Ovary (tissue), 9 donors: ENCODE measurements around the gene CCN6. TPM values are rescaled to one million over a fixed set of nuclear protein-coding genes. Genes with fewer than 3 reads are reported as not detected.

Source experiments
- DNase-seq, 5 donors: peaks; one replicate each; pipeline ENCODE4 v3.0.0-alpha.2; 2019 to 2020
- H3K27ac ChIP-seq, 2 donors: fragments of 200-600 bp; one replicate each; pipeline versions ENCODE4 v1.5.1 to v1.8.0; 2019 to 2022
- H3K27me3 ChIP-seq: fragments of 200-600 bp; one replicate; pipeline ENCODE4 v1.8.0; 2022
- H3K36me3 ChIP-seq: fragments of 200-600 bp; sonication (generic); one replicate; pipeline ENCODE4 v1.5.1; 2019
- H3K4me1 ChIP-seq: one replicate; pipeline ENCODE4 v1.8.1; 2013; ENCODE audit warnings: mild to moderate bottlenecking, moderate library complexity; ENCODE audit not compliant: insufficient read depth
- H3K4me3 ChIP-seq: fragments of 200-600 bp; sonication (generic); one replicate; pipeline ENCODE4 v1.5.1; 2017
- H3K9me3 ChIP-seq, 2 donors: fragments of 200-600 bp in 1 of 2; sonication (generic) in 1 of 2; one replicate each; pipeline versions ENCODE4 v1.5.1 to v1.8.1; 2013 to 2019; ENCODE audit warnings: mild to moderate bottlenecking in 1 of 2, moderate library complexity in 1 of 2
- CTCF ChIP-seq, 3 donors: fragments of 450-650 bp in 2 of 3; fragments of 200-600 bp in 1 of 3; IDR thresholded peaks; one replicate each; pipeline versions ENCODE4 v1.5.1 to v1.8.0; 2016 to 2022; ENCODE audit warnings: antibody characterized with exemption in 3 of 3, mild to moderate bottlenecking in 1 of 3
- EP300 ChIP-seq: sonication (generic); formaldehyde crosslinking; IDR thresholded peaks from one replicate; pipeline ENCODE4 v1.6.1; 2017; ENCODE audit warnings: antibody characterized with exemption
- POLR2A ChIP-seq: fragments of 450-650 bp; IDR thresholded peaks from one replicate; pipeline ENCODE4 v1.6.1; 2017; ENCODE audit warnings: antibody characterized with exemption, mild to moderate bottlenecking, moderate library complexity
- WGBS, 3 donors: extraction: QIAGEN DNeasy Blood & Tissue Kit in 1 of 3; methylation state at CpG; one replicate each; pipeline versions ENCODE4 v1.1.5 to v1.1.7; 2013 to 2017; 5-methylcytosine and 5-hydroxymethylcytosine counted together
- intact Hi-C, 4 donors: fragments of 100-400 bp; cut with DNase I; formaldehyde crosslinking; loops; one replicate each; pipeline versions ENCODE4 v1.11.0 to v1.15.1; 2022 to 2023
- polyA plus RNA-seq, 2 donors: library from polyadenylated mRNA; stranded (reverse); fragments of 200-250 nt in 1 of 2; fragments of 350-450 nt in 1 of 2; fragmentation: Illumina TruSeq in 1 of 2; extraction: RNeasy Lipid Tissue Mini Kit (QIAGEN cat#74804) in 1 of 2; gene quantifications; one replicate each; pipeline ENCODE4 v1.2.3, GENCODE V29; 2013 to 2014
- total RNA-seq, 7 donors: library from RNA; depleted of rRNA in 2 of 7; stranded (reverse); fragments of >200 nt in 2 of 7; fragmentation: NEBNext Ultra II Directional in 3 of 7; extraction: Animal tissue kit (Norgen Biotek cat#: 25700) in 3 of 7; gene quantifications; one replicate each; pipeline versions ENCODE4 v1.1.0 to v1.2.4, GENCODE V29; 2016 to 2023
- donor health status: DM: no; HTN: no; CAD: no; lungs with moderate emphysema.
- donor health status: DM: no; HTN: no; CAD: no.
- donor health status: Bipolar disorder and iron deficiency.
- donor health status: DM: yes; HTN: yes; CAD: no.
- donor health status: DM: no; HTN: no; CAD: no.
- donor health status: DM: yes; HTN: yes; CAD: no.

Gene CCN6
- total and polyA plus RNA-seq, 9 donors = 0.25 to 2.2 (median 1.3) TPM; not detected in 6

GRCh38 chr6:112007805-112008204 is 46.1 kb upstream of the CCN6 start:
- H3K27ac ChIP-seq = no peak overlapping the region
- peak in 2 of 5 donors; percentile 27 to 32 for DNase-seq
- no peaks in the 10 kb centered on the region for H3K9me3 ChIP-seq
- WGBS, 3 donors = 27 to 47% (median 40%) methylated on average over 3 of the region's 3 CpGs
- H3K4me3 ChIP-seq = no peak overlapping the region
- TF ChIP-seq POLR2A = no peak
- H3K27me3 ChIP-seq = no peaks in the 10 kb centered on the region
- intact Hi-C loops = no loop called here
- peaks cover 9% of the 10 kb centered on the region for H3K4me1 ChIP-seq
- no peaks in the 10 kb centered on the region for H3K36me3 ChIP-seq

- DNase-seq = no peak
- Histone ChIP-seq H3K4me1 (peaks cover 9% of the 10 kb centered on the region), H3K36me3 (no peaks in the 10 kb centered on the region), H3K27ac (no peak overlapping the region), H3K4me3 (no peak overlapping the region), H3K9me3 (no peaks in the 10 kb centered on the region), H3K27me3 (no peaks in the 10 kb centered on the region)
- intact Hi-C loops = no loop called here
- no peak for TF ChIP-seq EP300
- TF ChIP-seq CTCF (IDR thresholded peaks at IDR 0.05) = no peak
- no peak for TF ChIP-seq POLR2A
- WGBS, 3 donors = 48 to 65% (median 55%) methylated on average over 4 of the region's 4 CpGs
Observed at GRCh38 chr6:112008482-112008881, 45.4 kb upstream of the CCN6 start.

- Histone ChIP-seq H3K36me3 (no peaks in the 10 kb centered on the region), H3K4me1 (peaks cover 10% of the 10 kb centered on the region), H3K27ac (no peak overlapping the region), H3K9me3 (no peaks in the 10 kb centered on the region), H3K4me3 (no peak overlapping the region), H3K27me3 (no peaks in the 10 kb centered on the region)
- intact Hi-C loops = no loop called here
- DNase-seq = no peak
- TF ChIP-seq CTCF (IDR thresholded peaks at IDR 0.05) = no peak
- no peak for TF ChIP-seq EP300
- no peak for TF ChIP-seq POLR2A
- WGBS, 3 donors = 87 to 91% (median 90%) methylated on average over 5 of the region's 5 CpGs
Observed at GRCh38 chr6:112010328-112010727, 43.6 kb upstream of the CCN6 start.

- Histone ChIP-seq H3K4me3 (no peak overlapping the region), H3K36me3 (no peaks in the 10 kb centered on the region), H3K4me1 (peaks cover 9% of the 10 kb centered on the region), H3K27me3 (no peaks in the 10 kb centered on the region), H3K27ac (no peak overlapping the region), H3K9me3 (no peaks in the 10 kb centered on the region)
- TF ChIP-seq CTCF (IDR thresholded peaks at IDR 0.05) (no peak), POLR2A (no peak), EP300 (no peak)
- intact Hi-C loops = no loop called here
- WGBS, 3 donors = 93 to 96% (median 95%) methylated on average over 3 of the region's 3 CpGs
- no peak for DNase-seq
Observed at GRCh38 chr6:112013051-112013450, 40.9 kb upstream of the CCN6 start.

GRCh38 chr6:112014483-112014882 is 39.4 kb upstream of the CCN6 start:
- Histone ChIP-seq H3K27me3 (no peaks in the 10 kb centered on the region), H3K4me3 (no peak overlapping the region), H3K27ac (no peak overlapping the region), H3K4me1 (peaks cover 6% of the 10 kb centered on the region), H3K9me3 (no peaks in the 10 kb centered on the region), H3K36me3 (no peaks in the 10 kb centered on the region)
- no peak for DNase-seq
- intact Hi-C loops = no loop called here
- WGBS, 3 donors = 9 to 16% (median 10%) methylated on average over 2 of the region's 2 CpGs
- TF ChIP-seq POLR2A (no peak), EP300 (no peak), CTCF (IDR thresholded peaks at IDR 0.05) (no peak)
